ENCODE results near the gene TMEM234.

Gene TMEM234

GRCh38 chr1:32199043-32199716 lies 23.0 kb downstream of the TMEM234 start:
- no peak for DNase-seq

- DNase-seq = no peak
Measured at GRCh38 chr1:32198237-32199042, 23.7 kb downstream of the TMEM234 start.

- DNase-seq = no peak
Measured at GRCh38 chr1:32197837-32198236, 24.3 kb downstream of the TMEM234 start.

GRCh38 chr1:32197074-32197473 lies 25.1 kb downstream of the TMEM234 start:
- DNase-seq = no peak

DNA sequence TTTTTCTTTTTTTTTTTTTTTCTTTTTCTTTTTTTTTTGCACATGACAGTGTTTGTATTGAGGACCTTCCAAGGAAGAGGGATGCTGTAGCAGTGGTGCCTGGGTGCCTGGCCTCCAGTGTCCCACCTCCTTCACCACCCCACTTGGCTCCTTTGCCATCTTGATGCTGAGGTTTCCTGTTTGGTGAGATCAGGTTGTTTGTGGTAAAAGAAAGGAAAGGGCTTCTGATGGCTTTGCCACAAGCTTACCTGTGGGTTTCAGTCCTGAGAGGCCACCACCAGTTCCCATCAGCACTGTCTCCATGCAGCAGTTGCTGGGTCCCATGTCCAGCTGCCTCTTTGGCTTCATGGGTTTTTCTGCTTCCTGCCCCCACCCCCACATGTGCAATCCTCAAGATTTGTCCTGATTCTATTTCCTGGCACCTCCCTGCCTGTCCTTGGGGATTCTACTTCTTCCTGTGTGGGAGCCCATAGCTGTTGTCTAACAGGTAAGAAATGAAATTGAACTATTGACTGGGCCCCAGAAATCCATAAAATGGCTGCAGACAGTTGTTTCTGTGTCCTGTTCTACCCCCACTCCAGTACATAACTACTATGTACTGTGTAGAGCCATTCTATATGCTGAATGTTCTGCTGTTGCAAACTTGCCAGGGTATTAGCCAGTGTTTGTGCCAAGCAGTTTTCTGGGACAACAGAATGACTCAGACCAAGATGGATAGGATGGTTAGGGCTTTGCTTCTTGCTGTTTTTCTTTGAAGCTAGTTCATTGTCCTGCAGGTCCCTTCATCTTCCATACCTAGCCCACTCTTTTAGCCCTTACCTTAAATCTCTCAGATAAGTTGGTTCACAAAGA lies 26.0 kb downstream of the TMEM234 start:
- DNase-seq = no peak

DNA sequence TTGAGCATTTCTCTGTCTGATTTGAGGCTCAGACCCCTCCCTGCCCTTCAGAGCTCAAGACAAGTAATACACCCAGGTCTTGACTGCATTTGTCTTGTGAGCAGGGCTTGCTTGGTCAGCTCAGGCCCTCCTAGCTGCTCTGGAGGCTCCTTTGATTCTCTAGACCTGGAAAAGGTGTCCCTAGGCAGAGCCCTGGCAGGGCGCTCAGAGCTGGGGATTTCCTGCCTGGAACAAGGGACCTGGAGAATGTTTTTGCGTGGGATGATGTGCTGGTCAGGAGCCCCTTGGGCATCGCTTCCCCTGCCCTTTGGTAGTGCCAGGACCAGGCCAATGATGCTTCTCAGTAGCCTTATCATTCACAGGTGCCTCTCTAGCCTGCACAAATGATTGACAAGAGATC lies 26.6 kb downstream of the TMEM234 start:
- DNase-seq = no peak

DNA sequence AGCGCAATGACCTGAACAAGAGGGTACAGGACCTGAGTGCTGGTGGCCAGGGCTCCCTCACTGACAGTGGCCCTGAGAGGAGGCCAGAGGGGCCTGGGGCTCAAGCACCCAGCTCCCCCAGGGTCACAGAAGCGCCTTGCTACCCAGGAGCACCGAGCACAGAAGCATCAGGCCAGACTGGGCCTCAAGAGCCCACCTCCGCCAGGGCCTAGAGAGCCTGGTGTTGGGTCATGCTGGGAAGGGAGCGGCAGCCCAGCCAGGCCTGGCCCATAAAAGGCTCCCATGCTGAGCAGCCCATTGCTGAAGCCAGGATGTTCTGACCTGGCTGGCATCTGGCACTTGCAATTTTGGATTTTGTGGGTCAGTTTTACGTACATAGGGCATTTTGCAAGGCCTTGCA lies 27.2 kb downstream of the TMEM234 start:
- no peak for DNase-seq

DNA sequence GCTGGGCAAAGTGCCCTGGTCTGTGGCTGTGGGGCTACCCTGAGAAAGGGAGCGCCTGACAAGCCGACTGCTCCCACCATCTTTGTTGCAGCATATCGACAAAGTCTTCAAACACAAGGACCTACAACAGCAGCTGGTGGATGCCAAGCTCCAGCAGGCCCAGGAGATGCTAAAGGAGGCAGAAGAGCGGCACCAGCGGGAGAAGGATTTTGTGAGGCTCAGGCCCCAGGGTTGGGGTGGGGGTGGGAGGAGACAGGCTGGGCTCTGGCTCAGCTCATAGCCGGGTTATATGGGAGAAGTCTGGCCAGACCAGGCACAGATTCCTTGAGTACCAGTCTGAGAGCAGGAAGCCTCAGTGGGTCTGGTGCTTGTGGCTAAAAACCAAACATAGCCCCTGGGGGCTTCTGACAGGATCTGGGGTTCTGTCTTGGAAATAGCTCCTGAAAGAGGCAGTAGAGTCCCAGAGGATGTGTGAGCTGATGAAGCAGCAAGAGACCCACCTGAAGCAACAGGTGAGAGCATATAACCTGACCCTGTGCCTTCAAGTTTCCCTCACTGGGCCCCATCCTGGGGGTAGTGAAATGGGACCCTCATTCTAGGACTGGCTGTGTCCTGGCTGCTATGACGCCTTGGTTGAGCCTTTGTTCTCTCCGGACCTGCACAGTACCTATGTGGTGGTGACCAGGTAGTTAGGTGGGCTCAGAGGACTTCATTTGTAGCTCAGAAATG lies 29.8 kb downstream of the TMEM234 start:
- DNase-seq = no peak

GRCh38 chr1:32187850-32188249 lies 34.3 kb downstream of the TMEM234 start:
- no peak for DNase-seq

GRCh38 chr1:32186491-32186890 lies 35.7 kb downstream of the TMEM234 start:
- DNase-seq = no peak

DNA sequence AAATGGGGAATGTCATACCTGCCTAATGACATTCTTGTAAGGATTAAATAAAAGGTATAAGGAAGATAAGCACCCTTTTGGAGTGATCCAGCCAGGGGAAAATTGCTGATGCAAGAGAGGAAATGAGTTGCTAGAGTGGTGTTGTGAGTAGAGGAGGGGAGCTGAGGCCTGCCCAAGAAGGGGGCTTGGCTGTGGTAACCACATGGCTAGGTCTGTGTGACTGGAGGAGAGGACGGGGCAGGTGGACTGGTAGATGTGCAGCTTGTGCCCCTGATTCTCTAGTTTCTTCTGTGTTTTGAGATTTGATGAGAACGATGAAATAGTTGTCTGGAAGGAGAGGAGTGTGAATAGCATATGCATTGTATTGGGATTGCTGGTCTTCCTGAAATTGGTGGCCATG lies 36.1 kb downstream of the TMEM234 start:
- DNase-seq = no peak

DNA sequence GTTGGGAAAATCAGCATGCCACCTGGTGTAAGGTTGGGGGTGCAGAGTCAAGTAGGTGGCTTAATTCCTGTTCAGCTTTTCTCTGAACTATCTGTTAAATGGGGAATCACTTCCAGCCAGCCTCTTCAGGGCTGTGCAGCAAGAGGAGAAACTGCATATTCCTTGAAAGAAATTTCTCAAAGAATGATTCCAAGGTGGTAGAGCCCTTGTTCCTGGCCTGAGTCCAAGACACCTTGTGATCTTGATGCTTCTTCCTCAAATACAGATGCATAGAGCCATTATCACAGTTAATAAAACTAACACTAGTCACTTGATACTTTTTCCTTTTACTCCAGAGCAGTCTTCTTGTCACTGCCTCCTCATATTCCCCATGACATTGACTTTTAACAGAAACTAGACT lies 37.5 kb downstream of the TMEM234 start:
- peak; percentile 3 for DNase-seq

- DNase-seq = no peak
Measured at GRCh38 chr1:32182060-32182459, 40.1 kb downstream of the TMEM234 start.

GRCh38 chr1:32181563-32181962 lies 40.6 kb downstream of the TMEM234 start:
- DNase-seq = no peak

DNA sequence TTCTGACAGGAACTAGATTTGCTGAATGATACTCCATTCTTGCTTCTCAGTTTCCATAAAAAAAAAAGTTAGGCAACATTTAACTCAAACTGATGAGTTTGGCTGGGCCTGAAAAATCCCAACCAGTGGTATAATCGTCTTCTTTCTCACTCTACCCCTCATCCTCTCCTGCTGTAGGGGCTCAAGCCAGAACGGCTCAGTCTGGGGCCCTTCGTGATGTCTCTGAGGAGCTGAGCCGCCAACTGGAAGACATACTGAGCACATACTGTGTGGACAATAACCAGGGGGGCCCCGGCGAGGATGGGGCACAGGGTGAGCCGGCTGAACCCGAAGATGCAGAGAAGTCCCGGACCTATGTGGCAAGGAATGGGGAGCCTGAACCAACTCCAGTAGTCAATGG lies 41.1 kb downstream of the TMEM234 start:
- DNase-seq = no peak

GRCh38 chr1:32180186-32181060 lies 41.7 kb downstream of the TMEM234 start:
- peak; percentile 53 for DNase-seq

DNA sequence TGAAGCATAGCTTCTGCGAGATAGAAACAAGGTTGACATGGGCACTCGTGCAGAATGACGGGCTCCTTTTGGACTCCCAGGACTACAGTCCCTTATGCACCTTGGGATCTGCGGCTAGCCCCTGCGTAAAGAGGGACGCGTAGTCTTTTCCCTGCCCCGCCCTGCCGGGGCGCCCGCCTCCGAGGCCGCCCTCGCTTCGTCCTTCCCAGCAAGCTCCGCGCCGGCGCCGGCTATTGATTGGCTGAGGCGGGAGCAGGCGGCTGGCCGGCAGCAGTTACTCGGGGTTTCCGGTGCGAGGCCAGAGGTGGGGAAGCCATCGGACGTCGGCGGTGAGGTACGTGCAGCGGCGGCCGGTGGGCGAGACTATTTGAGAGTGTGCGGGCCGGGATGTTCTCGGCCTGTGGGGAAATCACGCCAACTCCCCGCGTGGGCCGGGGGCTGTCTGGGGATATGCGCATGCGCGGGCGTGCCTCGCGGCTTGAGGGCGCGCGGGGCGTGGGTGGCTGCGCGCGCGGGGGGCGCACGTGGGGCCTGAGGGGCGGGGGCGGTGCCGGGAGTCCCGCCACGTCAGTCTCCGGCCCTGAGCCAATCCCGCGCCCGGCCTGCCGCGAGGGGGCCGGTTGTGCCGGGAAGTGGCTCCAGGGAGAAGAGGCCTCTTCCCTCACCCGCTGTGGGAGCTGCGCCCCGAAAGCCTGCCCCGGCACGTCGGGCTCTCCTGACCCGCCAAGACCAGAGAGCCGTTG lies 42.5 kb downstream of the TMEM234 start, which contains the start of gene TXLNA:
TSS of gene TXLNA (plus strand) at position 233 of the 743 bp plus-strand sequence. CDS start 671 bp downstream, outside the sequence.
- peak; percentile 92 for DNase-seq

DNA sequence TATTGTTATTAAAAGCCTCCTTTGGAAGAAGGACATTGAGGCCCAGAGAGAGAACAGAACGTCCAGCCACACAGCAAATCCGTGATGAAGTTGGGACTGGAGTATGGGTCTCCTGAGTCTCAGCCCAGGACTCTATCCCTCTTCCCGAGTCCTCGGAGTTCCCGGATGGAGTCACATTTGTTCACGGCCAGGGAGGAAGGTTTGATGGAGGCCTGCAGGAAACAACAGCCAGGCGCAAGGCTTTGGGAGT lies 43.0 kb downstream of the TMEM234 start:
- no peak for DNase-seq

DNA sequence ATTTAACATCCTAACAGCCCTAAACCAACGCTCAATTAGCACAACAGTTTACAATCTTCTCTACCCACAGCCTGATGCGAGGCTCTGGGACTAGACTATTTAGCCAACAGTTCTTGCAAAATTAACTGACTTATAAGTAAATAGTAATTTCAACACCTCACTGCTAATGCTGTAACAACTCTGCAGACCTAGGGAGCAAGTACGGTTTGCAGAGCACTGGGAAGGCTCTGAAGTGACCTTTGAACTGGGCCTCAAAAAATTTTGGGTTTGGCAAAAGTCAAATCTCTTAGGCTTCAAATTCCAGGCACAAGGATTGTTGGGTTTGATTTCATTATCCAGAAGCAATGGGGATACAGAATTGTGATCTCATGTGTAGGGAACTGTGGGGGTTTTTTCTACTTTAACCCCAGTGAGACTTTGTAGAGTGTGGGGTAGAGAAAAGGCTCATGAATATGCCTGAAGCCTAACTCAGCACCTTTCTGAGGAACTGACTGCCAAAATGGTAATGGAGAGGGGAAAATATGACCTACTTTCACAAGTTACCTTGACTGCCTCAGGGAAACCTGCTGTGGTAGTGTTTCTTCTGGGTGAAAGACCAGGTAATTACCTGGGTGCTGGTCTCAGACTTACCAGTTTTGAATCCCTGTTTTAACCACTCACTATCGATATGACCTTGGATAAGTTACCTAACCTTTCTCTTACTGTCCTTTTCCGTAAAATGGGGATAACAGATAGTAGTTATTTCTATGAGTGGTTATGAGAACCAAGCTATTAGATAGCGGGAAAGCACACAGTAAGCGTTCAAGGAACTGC lies 43.6 kb downstream of the TMEM234 start:
- peak; percentile 78 for DNase-seq

- DNase-seq = no peak
Measured at GRCh38 chr1:32172621-32173245, 49.4 kb downstream of the TMEM234 start.

All from inflammatory macrophage treated with lipopolysaccharide for 4 hours (primary cell).